Mucosa of descending colon (tissue), 3 donors: Measurements from ENCODE around the gene FHIT. TPM values are rescaled to one million over a fixed set of nuclear protein-coding genes. Genes with fewer than 3 reads are reported as not detected.

Source experiments
- ATAC-seq: fragments of 200-7000 bp; cut with Tn5 transposase; one replicate; pipeline ENCODE4 v1.9.1; 2020; ENCODE audit warnings: mild to moderate bottlenecking, moderate library complexity
- DNase-seq, 3 donors: peaks; one replicate each; pipeline ENCODE4 v3.0.0-alpha.2; 2020
- H3K36me3 ChIP-seq: fragments of 200-600 bp; one replicate; pipeline ENCODE4 v1.8.0; 2021; ENCODE audit warnings: low read depth, mild to moderate bottlenecking
- H3K4me1 ChIP-seq: fragments of 200-600 bp; one replicate; pipeline ENCODE4 v1.8.0; 2021; ENCODE audit warnings: low read depth, mild to moderate bottlenecking
- H3K4me3 ChIP-seq: fragments of 200-600 bp; one replicate; pipeline ENCODE4 v1.8.0; 2021; ENCODE audit warnings: mild to moderate bottlenecking
- H3K9me3 ChIP-seq: fragments of 200-600 bp; one replicate; pipeline ENCODE4 v1.8.0; 2021; ENCODE audit warnings: mild to moderate bottlenecking
- CTCF ChIP-seq: fragments of 200-600 bp; IDR thresholded peaks from one replicate; pipeline ENCODE4 v1.8.0; 2022; ENCODE audit warnings: antibody characterized with exemption, mild to moderate bottlenecking
- intact Hi-C, 2 donors: fragments of 100-400 bp; cut with DNase I in 1 of 2; cut with micrococcal nuclease in 1 of 2; formaldehyde crosslinking; loops; one replicate each; pipeline versions ENCODE4 v1.11.0 to v1.11.1; 2022; cut with DNase I, micrococcal nuclease
- total RNA-seq, 3 donors: library from RNA; stranded (reverse); fragmentation: NEBNext Ultra II Directional in 2 of 3; extraction: Animal tissue kit (Norgen Biotek cat#: 25700) in 2 of 3; gene quantifications; one replicate each; pipeline versions ENCODE4 v1.2.1 to v1.2.4, GENCODE V29; 2021 to 2023
- donor health status: DM: no; HTN: no; CAD: no; lungs with moderate emphysema.
- donor health status: DM: no; HTN: no; CAD: no.
- donor health status: DM: no; HTN: yes; CAD: no.

FHIT gene
- total RNA-seq, 3 donors from 2014 or later: 8.9 to 20.7 (median 18.6) TPM

- Histone ChIP-seq H3K4me1 (no peaks in the 10 kb centered on the region), H3K4me3 (no peak overlapping the region), H3K9me3 (no peaks in the 10 kb centered on the region), H3K36me3 (no peaks in the 10 kb centered on the region)
- intact Hi-C loops: loop anchor here (5.0 to 10.0 kb wide), 2 partner anchors 280 to 282 kb away; no protein-coding TSS in a partner anchor
- no peak for DNase-seq
- no peak for ATAC-seq
- no peak for TF ChIP-seq CTCF
These were observed 1394.3 kb downstream of the FHIT start for GRCh38 chr3:59856934-59857460.

- no peak for ATAC-seq
- no peak for TF ChIP-seq CTCF
- H3K9me3 ChIP-seq: no peaks in the 10 kb centered on the region
- H3K36me3 ChIP-seq: no peaks in the 10 kb centered on the region
- intact Hi-C loops: loop anchor here in 1 of 2 donors (10.0 kb wide), 1 partner anchor 279 kb away; no protein-coding TSS in a partner anchor
- no peak overlapping the region for H3K4me3 ChIP-seq
- H3K4me1 ChIP-seq: no peaks in the 10 kb centered on the region
- no peak for DNase-seq
These were observed 1397.1 kb downstream of the FHIT start for GRCh38 chr3:59854061-59854709.

- no peaks in the 10 kb centered on the region for H3K36me3 ChIP-seq
- H3K4me3 ChIP-seq: no peak overlapping the region
- H3K4me1 ChIP-seq: no peaks in the 10 kb centered on the region
- no peak for ATAC-seq
- no peaks in the 10 kb centered on the region for H3K9me3 ChIP-seq
- no peak for TF ChIP-seq CTCF
- intact Hi-C loops: loop anchor here in 1 of 2 donors (10.0 kb wide), 1 partner anchor 276 kb away; no protein-coding TSS in a partner anchor
- no peak for DNase-seq
These were observed 1400.8 kb downstream of the FHIT start for GRCh38 chr3:59850417-59850816.

GRCh38 chr3:59845386-59845785, 1405.9 kb downstream of the FHIT start:
- no peak for ATAC-seq
- H3K36me3 ChIP-seq: no peaks in the 10 kb centered on the region
- H3K4me1 ChIP-seq: no peaks in the 10 kb centered on the region
- no peak for DNase-seq
- no peaks in the 10 kb centered on the region for H3K9me3 ChIP-seq
- intact Hi-C loops: no loop called here
- no peak overlapping the region for H3K4me3 ChIP-seq
- no peak for TF ChIP-seq CTCF

- H3K9me3 ChIP-seq: no peaks in the 10 kb centered on the region
- H3K4me1 ChIP-seq: no peaks in the 10 kb centered on the region
- intact Hi-C loops: no loop called here
- H3K4me3 ChIP-seq: no peak overlapping the region
- TF ChIP-seq CTCF: no peak
- no peaks in the 10 kb centered on the region for H3K36me3 ChIP-seq
- ATAC-seq (no peak), DNase-seq (no peak)
These were observed 1407.4 kb downstream of the FHIT start for GRCh38 chr3:59843821-59844220.
